HepG2 (cell line): ENCODE measurements around the gene TSC1. TPM values are rescaled to one million over a fixed set of nuclear protein-coding genes. Genes with fewer than 3 reads are reported as not detected.
A peak's percentile ranks its signal among the peaks of the same experiment; 100 is the strongest.

ENCODE experiments used
- ATAC-seq: fragments of 200-7000 bp; cut with Tn5 transposase; 3 replicates; pipeline ENCODE4 v1.9.1; 2020; ENCODE audit warnings: mild to moderate bottlenecking, moderate library complexity
- BruUV-seq: library from RNA; stranded (reverse); fragments of 400-500 nt; replicated peaks from 2 replicates; lab custom pipeline; 2021; lab: Mats Ljungman, UMichigan
- CTCF ChIA-PET: fragments of 300-600 bp; formaldehyde crosslinking; extraction: SDS; loops from one replicate; lab custom pipeline; 2021; ENCODE audit warnings: low total read pairs, inconsistent platforms, low intra/inter-chr PET ratio; lab: Yijun Ruan, JAX
- POLR2A ChIA-PET: fragments of 350-600 bp; sonication (Branson Sonifier 250); formaldehyde crosslinking; loops from one replicate; lab custom pipeline; 2020; ENCODE audit warnings: antibody characterized with exemption, inconsistent platforms; lab: Yijun Ruan, JAX
- DNase-seq: peaks from one replicate; pipeline ENCODE4 v3.0.0-alpha.2; 2015; ENCODE audit warnings: low spot score
- FAIRE-seq: peaks from 3 replicates; lab custom pipeline; 2011; peaks lifted over from hg19 to GRCh38; lab: Jason Lieb, UNC
- H2AFZ ChIP-seq: one replicate; pipeline ENCODE4 v1.6.1; 2011; ENCODE audit warnings: low read length, inconsistent platforms
- H3K27ac ChIP-seq: fragments of 300-600 bp; 3 replicates; pipeline ENCODE4 v1.8.0; 2011; ENCODE audit warnings: mixed run types, mild to moderate bottlenecking, mixed read lengths, low read length, inconsistent platforms; ENCODE audit not compliant: insufficient read depth; ENCODE audit errors: extremely low read length
- H3K27me3 ChIP-seq, 2 experiments: fragments of 200-600 bp in 1 of 2; 2 replicates in 1 of 2; 3 replicates in 1 of 2; pipeline versions ENCODE4 v1.6.0 to v1.8.0; 2011; ENCODE audit warnings: low read length in 2 of 2, mild to moderate bottlenecking in 2 of 2, moderate library complexity in 2 of 2, inconsistent platforms in 1 of 2; ENCODE audit not compliant: insufficient read depth in 2 of 2, control insufficient read depth in 1 of 2
- H3K36me3 ChIP-seq, 2 experiments: fragments of 200-600 bp in 1 of 2; replicated peaks in 1 of 2; 2 replicates in 1 of 2; 3 replicates in 1 of 2; pipeline versions ENCODE4 v1.5.1 to v1.8.0; 2011; ENCODE audit warnings: low read length in 2 of 2, inconsistent platforms in 1 of 2; ENCODE audit not compliant: insufficient read depth in 2 of 2, control insufficient read depth in 1 of 2
- H3K4me1 ChIP-seq: 2 replicates; pipeline ENCODE4 v1.5.1; 2012; ENCODE audit warnings: low read length, inconsistent platforms; ENCODE audit not compliant: insufficient read depth
- H3K4me2 ChIP-seq: 2 replicates; pipeline ENCODE4 v1.6.0; 2011; ENCODE audit warnings: low read depth, low read length, inconsistent platforms
- H3K4me3 ChIP-seq, 3 experiments: fragments of 200-600 bp in 1 of 3; sonication (generic), shearing (Covaris generic) in 1 of 3; replicated peaks in 1 of 3; 2 replicates each; pipeline ENCODE4 v1.5.1; 2011 to 2016; ENCODE audit warnings: low read length in 3 of 3, inconsistent platforms in 2 of 3, low read depth in 2 of 3, mild to moderate bottlenecking in 2 of 3, control low read depth in 1 of 3, mixed read lengths in 1 of 3; ENCODE audit not compliant: insufficient read depth in 1 of 3
- H3K79me2 ChIP-seq: one replicate; pipeline ENCODE4 v1.6.1; 2011; ENCODE audit warnings: low read length, inconsistent platforms; ENCODE audit not compliant: insufficient read depth
- H3K9ac ChIP-seq: 2 replicates; pipeline ENCODE4 v1.6.0; 2011; ENCODE audit warnings: mild to moderate bottlenecking, low read depth, low read length, inconsistent platforms; ENCODE audit not compliant: insufficient read depth
- H3K9me3 ChIP-seq: 2 replicates; pipeline ENCODE4 v1.5.1; 2012; ENCODE audit warnings: mild to moderate bottlenecking, low read length
- H4K20me1 ChIP-seq: 2 replicates; pipeline ENCODE4 v1.6.0; 2011; ENCODE audit warnings: inconsistent platforms, mild to moderate bottlenecking, low read length, moderate library complexity; ENCODE audit not compliant: insufficient read depth
- FOXO4 ChIP-seq: sonication (generic); formaldehyde crosslinking; conservative IDR thresholded peaks from 2 replicates; pipeline ENCODE4 v1.8.1; 2023; ENCODE audit warnings: missing genetic modification reagents
- IRF9 ChIP-seq: sonication (generic); formaldehyde crosslinking; IDR thresholded peaks from 2 replicates; pipeline ENCODE4 v1.8.0; 2022; ENCODE audit warnings: missing genetic modification reagents, mild to moderate bottlenecking, borderline replicate concordance
- TFAP4 ChIP-seq: sonication (generic); IDR thresholded peaks from 2 replicates; pipeline ENCODE4 v1.6.1; 2016; ENCODE audit warnings: low read depth, borderline replicate concordance
- ZC3H13 ChIP-seq: sonication (generic); formaldehyde crosslinking; IDR thresholded peaks from 2 replicates; pipeline ENCODE4 v1.8.1; 2023; ENCODE audit warnings: mild to moderate bottlenecking, missing genetic modification reagents, moderate library complexity
- ZNF274 ChIP-seq: sonication (generic); formaldehyde crosslinking; IDR thresholded peaks from 2 replicates; pipeline ENCODE4 v1.5.1; 2020; ENCODE audit warnings: mild to moderate bottlenecking, missing genetic modification reagents
- ZNF768 ChIP-seq: sonication (generic); formaldehyde crosslinking; IDR thresholded peaks from 2 replicates; pipeline ENCODE4 v1.4.0; 2020; ENCODE audit warnings: missing genetic modification reagents
- WGBS: methylation state at CpG from one replicate; pipeline ENCODE4 v1.1.6; 2017; ENCODE audit warnings: low lambda C conversion rate; 5-methylcytosine and 5-hydroxymethylcytosine counted together
- in situ Hi-C: cut with HindIII; loops from 2 replicates; pipeline ENCODE4 v1.10.0; 2017; ENCODE audit warnings: low pct_unique_long_range_greater_than_20kb; ENCODE audit not compliant: extremely low pct_ligation_motif_present
- intact Hi-C: fragments of 100-400 bp; cut with micrococcal nuclease; formaldehyde crosslinking; loops from one replicate; pipeline ENCODE4 v1.10.0; 2022; ENCODE audit not compliant: unreplicated experiment
- polyA plus RNA-seq, 8 experiments: library from polyadenylated mRNA; depleted of rRNA in 3 of 8; stranded (reverse) in 7 of 8; unstranded in 1 of 8; fragments of >200 nt; fragmentation: Illumina TruSeq in 4 of 8; extraction: Trizol in 4 of 8; gene quantifications; 2 replicates each; pipeline versions ENCODE4 v1.2.1 to v1.2.3, GENCODE V29; 2011 to 2016; ENCODE audit warnings: low read depth in 4 of 8, missing spikeins in 1 of 8, mixed read lengths in 1 of 8; ENCODE audit not compliant: insufficient read depth in 1 of 8
- total RNA-seq, 5 experiments: library from RNA; depleted of rRNA; stranded (reverse); fragments of >200 nt; fragmentation: Illumina TruSeq; extraction: Trizol; gene quantifications; 2 replicates each; pipeline ENCODE4 v1.2.3, GENCODE V29; 2016; ENCODE audit warnings: low read depth in 1 of 5
- TF ChIP-seq, protein P1 (sequence below): sonication (generic); formaldehyde crosslinking; IDR thresholded peaks from 2 replicates; pipeline ENCODE4 v1.5.1; 2020; ENCODE audit warnings: missing genetic modification reagents, mild to moderate bottlenecking, borderline replicate concordance

TSC1 gene
- total and polyA plus RNA-seq, 2 of the 13 experiments (the other 11 are each of a cell fraction or from before 2014, with no cell fraction given): 31.6 to 66.1 TPM

DNA sequence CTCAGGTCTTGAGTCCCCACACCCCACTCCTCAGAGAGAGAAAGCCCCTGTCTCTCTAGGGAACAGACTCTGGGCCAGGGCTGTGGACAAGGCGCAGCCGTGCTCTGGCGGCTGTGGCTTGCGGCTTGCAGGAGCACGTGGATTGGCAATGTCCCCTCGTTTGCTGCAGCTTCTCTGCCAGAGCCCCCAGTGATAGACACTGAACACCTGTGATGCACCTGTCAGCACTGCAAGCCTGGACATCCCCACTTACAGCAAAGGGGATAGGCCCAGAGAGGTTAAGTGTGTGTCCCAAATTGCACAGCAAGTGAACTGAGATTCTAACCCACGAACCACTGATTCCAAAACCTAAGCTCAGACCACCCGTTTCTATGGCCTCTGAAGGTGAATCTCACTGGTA is 41.1 kb upstream of the TSC1 start:
- WGBS: 74% methylated on average over 6 of the region's 8 CpGs
- no peak for ATAC-seq
- Histone ChIP-seq H3K4me2 (no peak overlapping the region), H4K20me1 (no peaks in the 10 kb centered on the region), H3K27ac (no peak overlapping the region), H2AFZ (no peak overlapping the region), H3K79me2 (no peaks in the 10 kb centered on the region), H3K36me3 (no peaks in the 10 kb centered on the region), H3K27me3 (peaks cover 5 to 32% of the 10 kb centered on the region in 2 experiments; a peak in 3 of 5 replicates), H3K4me3 (no peak overlapping the region), H3K9me3 (no peaks in the 10 kb centered on the region), H3K9ac (no peak overlapping the region), H3K4me1 (peaks cover 45% of the 10 kb centered on the region)
- ChIA-PET POLR2A (no interaction called here), CTCF (no interaction called here)
- in situ Hi-C loops: no loop called here
- intact Hi-C loops: no loop called here
- peak; percentile 90 for TF ChIP-seq ZNF768 (CRISPR knock-in tag)
- no peak for TF ChIP-seq IRF9
- no TSS peak for BruUV-seq
- no peak for FAIRE-seq
- no peak for DNase-seq

DNA sequence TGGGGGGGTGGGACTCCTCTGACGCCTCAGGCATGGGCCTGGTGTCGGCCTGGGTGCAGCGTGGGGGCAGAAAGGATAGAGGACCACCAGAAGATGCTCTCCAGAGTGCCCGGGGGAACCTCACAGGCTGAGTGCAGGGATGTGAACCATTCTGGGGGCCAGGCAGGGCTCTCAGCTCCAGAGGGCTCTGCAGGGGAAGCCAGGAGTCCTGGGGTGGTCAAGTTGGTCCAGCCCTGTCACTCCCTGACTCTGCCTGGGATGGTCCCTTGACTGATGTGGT is 40.6 kb upstream of the TSC1 start:
- WGBS: 35% methylated on average over 4 of the region's 4 CpGs
- Histone ChIP-seq H3K4me3 (no peak overlapping the region), H3K9ac (no peak overlapping the region), H3K4me1 (peaks cover 45% of the 10 kb centered on the region), H3K36me3 (no peaks in the 10 kb centered on the region), H2AFZ (no peak overlapping the region), H3K27me3 (peaks cover 5 to 32% of the 10 kb centered on the region in 2 experiments; a peak in 3 of 5 replicates), H3K79me2 (no peaks in the 10 kb centered on the region), H3K27ac (no peak overlapping the region), H4K20me1 (no peaks in the 10 kb centered on the region), H3K9me3 (no peaks in the 10 kb centered on the region), H3K4me2 (no peak overlapping the region)
- TF ChIP-seq ZNF274 (CRISPR knock-in tag) (no peak), TFAP4 (no peak), FOXO4 (CRISPR knock-in tag) (no peak), ZC3H13 (CRISPR knock-in tag) (no peak)
- TF ChIP-seq, protein P1, sequence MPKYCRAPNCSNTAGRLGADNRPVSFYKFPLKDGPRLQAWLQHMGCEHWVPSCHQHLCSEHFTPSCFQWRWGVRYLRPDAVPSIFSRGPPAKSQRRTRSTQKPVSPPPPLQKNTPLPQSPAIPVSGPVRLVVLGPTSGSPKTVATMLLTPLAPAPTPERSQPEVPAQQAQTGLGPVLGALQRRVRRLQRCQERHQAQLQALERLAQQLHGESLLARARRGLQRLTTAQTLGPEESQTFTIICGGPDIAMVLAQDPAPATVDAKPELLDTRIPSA (CRISPR knock-in tag): no peak
- DNase-seq (no peak), FAIRE-seq (no peak), ATAC-seq (no peak)
- CTCF ChIA-PET: no interaction called here
- intact Hi-C loops (no loop called here), in situ Hi-C loops (no loop called here)
- POLR2A ChIA-PET: no interaction called here
- BruUV-seq: no TSS peak
